D721Med (cell line): ENCODE data around the gene MRPL38.

Experiments
- DNase-seq: peaks from one replicate; pipeline ENCODE4 v3.0.0; 2011; ENCODE audit warnings: low spot score; ENCODE audit not compliant: insufficient read length
- FAIRE-seq: peaks from 2 replicates; lab custom pipeline; 2011; peaks lifted over from hg19 to GRCh38; lab: Jason Lieb, UNC
- TF ChIP-seq, protein P1 (sequence below): IDR thresholded peaks from 2 replicates; pipeline ENCODE4 v1.5.1; 2012; ENCODE audit warnings: mild to moderate bottlenecking, control low read depth; ENCODE audit not compliant: insufficient read depth; ENCODE audit errors: missing control alignments

Gene MRPL38

DNA sequence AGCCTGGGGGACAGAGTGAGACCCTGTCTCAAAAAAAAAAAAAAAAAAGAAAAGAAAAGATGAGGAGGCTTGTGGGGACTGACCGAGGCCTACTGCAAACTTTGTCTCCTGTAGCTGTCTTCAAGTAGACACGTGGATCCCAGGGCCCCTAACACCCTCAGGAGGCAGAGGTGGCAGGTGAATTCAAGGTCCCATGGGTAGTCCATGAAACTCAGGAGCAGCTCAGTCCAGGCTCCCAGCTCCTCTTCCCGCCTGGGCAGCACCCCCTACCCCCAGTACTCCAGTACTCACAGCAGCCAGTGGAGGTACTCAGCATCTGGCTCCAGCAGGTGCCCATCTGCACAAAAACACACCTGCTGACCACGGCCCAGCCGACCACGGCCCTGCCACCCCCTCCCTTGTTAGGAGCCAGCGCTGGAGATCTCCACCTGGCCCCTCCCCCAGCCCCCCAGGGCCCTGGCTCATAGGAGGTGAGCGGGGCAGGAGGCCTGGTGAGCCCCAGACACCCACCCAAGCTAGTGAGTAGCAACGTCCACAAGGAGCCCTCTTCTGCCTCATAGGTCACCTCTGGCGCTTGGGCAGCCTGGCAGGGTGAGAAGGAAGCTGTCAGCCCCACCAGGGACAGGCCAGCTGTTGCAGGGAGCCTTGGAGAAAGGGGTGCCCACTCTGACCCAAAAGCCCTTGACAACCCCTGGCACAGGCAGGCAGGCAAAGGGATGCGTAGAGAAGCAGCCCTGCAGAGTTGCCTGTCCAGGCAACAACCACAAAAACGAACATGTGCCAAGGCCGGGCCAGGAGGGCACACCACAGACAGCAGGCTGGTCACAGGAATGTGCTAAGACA lies 3.8 kb downstream of the MRPL38 start:
- FAIRE-seq (no peak), DNase-seq (no peak)
- TF ChIP-seq, protein P1, sequence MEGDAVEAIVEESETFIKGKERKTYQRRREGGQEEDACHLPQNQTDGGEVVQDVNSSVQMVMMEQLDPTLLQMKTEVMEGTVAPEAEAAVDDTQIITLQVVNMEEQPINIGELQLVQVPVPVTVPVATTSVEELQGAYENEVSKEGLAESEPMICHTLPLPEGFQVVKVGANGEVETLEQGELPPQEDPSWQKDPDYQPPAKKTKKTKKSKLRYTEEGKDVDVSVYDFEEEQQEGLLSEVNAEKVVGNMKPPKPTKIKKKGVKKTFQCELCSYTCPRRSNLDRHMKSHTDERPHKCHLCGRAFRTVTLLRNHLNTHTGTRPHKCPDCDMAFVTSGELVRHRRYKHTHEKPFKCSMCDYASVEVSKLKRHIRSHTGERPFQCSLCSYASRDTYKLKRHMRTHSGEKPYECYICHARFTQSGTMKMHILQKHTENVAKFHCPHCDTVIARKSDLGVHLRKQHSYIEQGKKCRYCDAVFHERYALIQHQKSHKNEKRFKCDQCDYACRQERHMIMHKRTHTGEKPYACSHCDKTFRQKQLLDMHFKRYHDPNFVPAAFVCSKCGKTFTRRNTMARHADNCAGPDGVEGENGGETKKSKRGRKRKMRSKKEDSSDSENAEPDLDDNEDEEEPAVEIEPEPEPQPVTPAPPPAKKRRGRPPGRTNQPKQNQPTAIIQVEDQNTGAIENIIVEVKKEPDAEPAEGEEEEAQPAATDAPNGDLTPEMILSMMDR, result no peak

GRCh38 chr17:75899767-75900468 lies 4.8 kb downstream of the MRPL38 start:
- TF ChIP-seq, protein P1, result no peak
- DNase-seq (no peak), FAIRE-seq (no peak)

DNA sequence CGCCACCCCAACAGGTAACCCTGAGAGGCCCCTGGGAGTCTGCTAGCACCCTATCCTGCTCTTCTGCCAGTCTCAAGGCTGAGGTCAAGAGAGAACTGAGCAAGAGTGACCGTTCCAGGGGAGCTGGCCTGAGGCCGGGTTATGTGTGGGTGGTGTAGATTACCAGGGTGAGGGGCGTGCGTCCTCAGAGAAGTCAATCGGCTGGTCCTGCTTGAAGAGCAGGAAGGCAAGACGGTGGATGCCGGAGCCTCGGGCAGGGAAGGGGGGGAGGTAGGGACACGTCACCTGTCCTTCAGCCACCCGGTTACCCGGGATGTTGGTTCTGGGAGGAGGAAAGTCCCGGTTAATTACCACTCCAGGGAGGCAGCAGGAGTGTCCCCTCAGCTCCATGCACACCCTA lies 5.3 kb downstream of the MRPL38 start:
- DNase-seq (no peak), FAIRE-seq (no peak)
- TF ChIP-seq, protein P1, result no peak

- FAIRE-seq, result no peak
- TF ChIP-seq, protein P1, result no peak
- no peak for DNase-seq
Measured at GRCh38 chr17:75898791-75899190, 5.9 kb downstream of the MRPL38 start.

GRCh38 chr17:75898065-75898464 lies 6.6 kb downstream of the MRPL38 start:
- TF ChIP-seq, protein P1, result no peak
- FAIRE-seq (no peak), DNase-seq (no peak)

DNA sequence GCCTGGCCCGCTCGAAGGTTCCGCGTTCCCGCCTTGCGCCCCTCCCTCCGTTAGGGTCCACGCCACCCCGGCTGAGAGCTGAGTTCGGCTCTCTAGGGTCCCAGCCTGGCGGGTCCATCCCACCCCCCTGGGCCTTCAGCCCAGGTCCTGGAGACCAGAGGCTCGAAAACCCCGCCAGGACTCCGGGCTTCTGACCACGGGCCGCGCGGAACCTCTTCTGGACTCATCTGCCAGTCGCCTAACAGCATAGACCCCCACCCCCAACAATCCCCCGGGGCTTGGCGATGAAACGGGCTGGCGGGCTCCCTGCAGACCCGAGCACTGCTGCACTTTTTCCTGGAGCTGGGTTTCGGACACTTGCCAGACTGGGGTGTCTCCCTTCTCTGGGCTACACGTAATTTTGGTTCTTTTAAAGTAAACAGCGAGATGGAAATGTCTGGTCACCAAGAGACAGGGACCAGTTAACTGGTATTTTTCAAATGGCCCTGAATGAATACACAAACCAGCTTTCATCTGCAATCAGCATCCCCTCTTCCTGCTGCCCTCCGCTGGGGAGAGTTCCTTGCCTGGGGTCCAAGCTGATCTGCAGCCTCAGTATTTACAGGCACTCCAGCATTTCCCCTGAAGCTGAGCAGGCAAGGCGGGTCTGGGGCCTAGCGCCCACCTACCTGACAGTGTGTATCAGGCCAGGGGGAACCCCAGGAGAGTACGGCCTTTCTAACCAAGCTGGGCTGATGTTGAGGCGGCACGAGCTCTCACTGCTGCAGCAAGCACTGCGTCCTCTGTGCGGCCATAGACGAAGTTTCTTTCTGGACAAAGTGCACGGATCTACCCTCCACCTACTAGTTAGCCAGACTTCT lies 7.3 kb downstream of the MRPL38 start:
- DNase-seq, result no peak
- TF ChIP-seq, protein P1, result no peak
- no peak for FAIRE-seq
